Measurements from ENCODE around the gene LRP4.
A peak's percentile ranks its signal among the peaks of the same experiment; 100 is the strongest.

Gene LRP4

DNA sequence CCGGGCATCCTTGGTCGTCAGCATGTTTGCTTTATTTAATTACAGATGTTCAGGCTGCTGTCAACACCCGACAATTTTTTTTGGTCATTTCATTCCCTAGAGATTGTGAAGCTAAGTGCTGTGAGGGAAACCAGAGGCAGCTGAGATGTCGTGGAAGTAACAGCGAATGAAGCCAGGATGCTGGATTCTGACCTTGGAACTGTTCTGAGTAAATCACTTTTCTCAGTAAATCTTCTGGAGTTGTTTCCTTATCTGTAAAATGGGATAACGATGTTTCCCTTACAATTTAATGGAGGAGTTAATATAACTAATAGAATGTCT, 71.9 kb downstream of the LRP4 start:
- DNase-seq, result no peak

DNA sequence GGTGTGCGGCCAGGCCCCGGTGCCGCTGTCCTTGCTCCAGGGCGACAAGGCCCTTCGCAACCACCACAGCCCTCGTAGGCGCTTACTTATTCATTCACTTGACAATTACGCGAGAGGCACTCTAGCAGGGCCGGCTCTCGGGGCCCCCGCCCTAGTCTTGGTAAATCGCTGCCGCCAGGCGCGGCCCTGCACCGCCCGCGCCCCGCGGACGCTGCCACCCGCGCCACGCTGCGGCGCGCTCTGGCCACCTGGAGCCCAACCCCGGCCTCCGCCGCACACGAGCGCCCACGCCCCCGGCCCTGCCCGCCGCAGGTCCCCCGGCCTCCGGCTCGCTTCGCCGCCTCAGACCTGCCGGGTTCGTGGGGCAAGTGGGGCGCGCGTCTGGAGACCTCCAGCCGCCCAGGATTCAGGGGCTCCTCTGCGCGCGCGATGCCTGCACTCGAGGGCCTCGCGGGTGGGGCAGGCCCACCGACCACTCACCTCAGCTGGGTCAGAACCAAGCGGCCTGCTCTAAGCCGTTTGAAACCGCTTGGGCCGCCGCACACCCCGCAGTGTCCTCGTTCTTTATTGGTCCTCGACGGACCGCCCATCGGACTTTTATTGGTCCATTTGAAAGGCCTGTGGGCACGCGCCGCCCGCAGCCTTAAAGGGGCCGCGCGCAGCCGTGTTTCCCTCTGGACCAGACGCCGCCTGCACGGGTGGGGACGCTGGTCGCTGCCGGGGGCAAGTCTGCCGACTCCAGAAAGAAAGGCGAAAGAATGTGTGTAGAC, 72.4 kb downstream of the LRP4 start, which contains the start of gene CKAP5:
Gene CKAP5, minus strand, starts transcription at position 541 of the 770 bp plus-strand sequence. CDS start 25,049 bp downstream, outside the sequence.
- DNase-seq, result peak; percentile 19 to 91 (median 87)

GRCh38 chr11:46845440-46845739, 73.0 kb downstream of the LRP4 start:
- no peak for DNase-seq

DNA sequence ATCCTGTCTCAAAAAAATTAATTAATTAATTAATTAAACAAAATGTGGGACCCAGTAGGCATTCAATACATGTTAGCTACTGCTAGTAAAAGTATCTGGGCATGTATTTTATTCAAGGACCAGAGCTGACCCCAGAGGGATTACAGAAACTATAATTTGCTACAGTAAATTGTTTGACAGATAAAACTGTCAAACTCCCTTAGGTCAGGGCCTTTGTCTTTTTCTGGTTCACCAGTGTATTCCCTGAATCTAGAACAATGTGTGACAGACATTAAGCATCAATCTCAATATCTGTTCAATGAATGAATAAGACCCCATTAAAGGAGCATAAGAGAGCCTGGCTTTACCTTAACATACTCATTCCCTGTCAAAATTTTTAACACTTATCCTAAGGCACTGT, 78.2 kb downstream of the LRP4 start:
- no peak for DNase-seq

GRCh38 chr11:46838501-46838900, 79.8 kb downstream of the LRP4 start:
- DNase-seq, result no peak

GRCh38 chr11:46837860-46838259, 80.5 kb downstream of the LRP4 start:
- no peak for DNase-seq

GRCh38 chr11:46836870-46837269, 81.5 kb downstream of the LRP4 start:
- DNase-seq, result no peak

GRCh38 chr11:46836431-46836830, 81.9 kb downstream of the LRP4 start:
- no peak for DNase-seq

GRCh38 chr11:46835897-46836296, 82.5 kb downstream of the LRP4 start:
- no peak for DNase-seq

GRCh38 chr11:46834821-46835220, 83.5 kb downstream of the LRP4 start:
- no peak for DNase-seq

DNA sequence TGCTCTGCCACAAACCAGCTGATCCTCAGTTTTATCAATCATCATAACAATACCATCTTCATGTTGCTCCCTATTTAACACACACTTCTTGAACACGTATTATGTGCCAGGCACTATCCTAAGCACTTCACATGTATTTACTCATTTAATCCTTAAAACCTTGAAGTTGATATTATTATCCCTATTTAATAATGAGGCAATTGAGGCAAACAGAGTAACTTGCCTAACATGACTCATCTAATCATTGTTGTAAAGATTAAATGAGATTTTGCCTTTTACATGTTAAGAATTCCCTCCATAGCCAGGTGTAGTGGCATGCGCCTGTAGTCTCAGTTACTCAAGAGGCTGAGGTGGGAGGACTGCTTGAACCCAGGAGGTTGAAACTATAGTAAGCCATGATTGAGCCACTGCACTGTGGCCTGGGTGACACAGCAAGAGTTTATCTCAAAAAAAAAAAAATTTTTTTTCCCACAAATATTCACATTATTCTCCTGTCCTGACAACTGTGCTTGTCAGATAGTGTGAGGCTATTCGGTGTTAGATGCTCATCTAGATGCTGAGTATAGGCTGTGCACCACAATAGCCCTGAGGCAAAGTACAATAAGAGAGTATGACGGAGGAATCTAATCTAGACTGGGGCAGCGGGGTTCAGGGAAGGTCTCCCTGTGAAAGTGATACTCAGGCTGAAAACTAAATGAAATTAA, 85.7 kb downstream of the LRP4 start:
- no peak for DNase-seq

DNA sequence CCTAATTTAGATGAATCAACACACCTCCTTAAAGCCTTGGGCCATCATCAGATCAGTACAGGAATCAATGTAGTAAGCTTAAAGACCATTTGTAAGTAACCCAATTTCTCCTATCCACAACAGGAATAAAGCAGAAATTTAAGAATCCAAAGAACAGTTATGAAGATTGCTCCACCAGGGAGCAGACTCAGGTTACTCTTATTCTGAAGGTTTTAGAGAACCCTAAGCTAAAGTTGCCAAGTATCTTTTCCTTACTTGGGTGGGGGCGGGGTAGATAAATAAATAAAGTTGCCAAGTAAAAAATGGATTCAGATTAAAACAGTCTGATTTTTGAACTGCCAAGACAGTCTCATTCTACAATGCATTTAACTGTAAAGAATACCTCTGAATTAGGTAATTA, 90.4 kb downstream of the LRP4 start:
- DNase-seq, result no peak

- peak in 13 of 14 donors; percentile 31 to 84 (median 58) for DNase-seq
Observed at GRCh38 chr11:46826310-46827044, 91.9 kb downstream of the LRP4 start.

GRCh38 chr11:46808799-46809431, 109.4 kb downstream of the LRP4 start:
- DNase-seq, result no peak
